HAP-1 (cell line): ENCODE measurements around the gene PRKG2.
"Not testable (repeated sequence)": the region's sequence is repeated elsewhere in the genome, so short reads cannot be mapped to it uniquely, and the experiment has no call there.

Experiments used
- DNase-seq, 2 experiments: peaks; one replicate each; pipeline ENCODE4 v3.0.0-alpha.2; 2016 to 2020; ENCODE audit warnings: low spot score in 2 of 2
- H3K27me3 ChIP-seq: fragments of 250-450 bp; sonication (Bioruptor Pico); 2 replicates; pipeline ENCODE4 v1.5.1; 2020; ENCODE audit warnings: low read depth, mild to moderate bottlenecking, moderate library complexity
- H3K36me3 ChIP-seq: fragments of 250-450 bp; sonication (Bioruptor Pico); replicated peaks from 2 replicates; pipeline ENCODE4 v1.5.1; 2020; ENCODE audit warnings: mild to moderate bottlenecking
- H3K4me1 ChIP-seq: fragments of 250-450 bp; sonication (Bioruptor Pico); 2 replicates; pipeline ENCODE4 v1.5.1; 2020; ENCODE audit warnings: mild to moderate bottlenecking
- H3K4me3 ChIP-seq: fragments of 250-450 bp; sonication (Bioruptor Pico); 2 replicates; pipeline ENCODE4 v1.5.1; 2020; ENCODE audit warnings: mild to moderate bottlenecking, moderate library complexity
- H3K9me3 ChIP-seq: fragments of 250-450 bp; sonication (Bioruptor Pico); 2 replicates; pipeline ENCODE4 v1.5.1; 2020; ENCODE audit warnings: mild to moderate bottlenecking, moderate library complexity
- in situ Hi-C: fragments of 300-500 bp; cut with MboI; formaldehyde crosslinking; loops from 3 replicates; pipeline ENCODE4 v1.14.3; 2020; ENCODE audit warnings: low sequenced_read_pairs, inconsistent platforms, mixed read lengths

The PRKG2 gene

GRCh38 chr4:81227138-81227537, 12.1 kb upstream of the PRKG2 start:
- no peaks in the 10 kb centered on the region for H3K9me3 ChIP-seq
- H3K4me3 ChIP-seq: no peak overlapping the region
- no peaks in the 10 kb centered on the region for H3K36me3 ChIP-seq
- H3K4me1 ChIP-seq: no peaks in the 10 kb centered on the region; the same call in 1 of the 2 replicates
- DNase-seq: no peak
- in situ Hi-C loops: no loop called here
- no peaks in the 10 kb centered on the region for H3K27me3 ChIP-seq

- Histone ChIP-seq H3K36me3 (no peaks in the 10 kb centered on the region), H3K27me3 (no peaks in the 10 kb centered on the region), H3K4me1 (no peaks in the 10 kb centered on the region; the same call in 1 of the 2 replicates), H3K9me3 (no peaks in the 10 kb centered on the region), H3K4me3 (no peak overlapping the region)
- in situ Hi-C loops: no loop called here
- no peak for DNase-seq
Observed at GRCh38 chr4:81225252-81225651, 10.2 kb upstream of the PRKG2 start.

GRCh38 chr4:81222082-81222472, 7.1 kb upstream of the PRKG2 start:
- DNase-seq, H3K4me3 ChIP-seq, H3K36me3 ChIP-seq, in situ Hi-C loops, H3K4me1 ChIP-seq, H3K9me3 ChIP-seq, H3K27me3 ChIP-seq: not testable (repeated sequence)

GRCh38 chr4:81221303-81222081, 6.5 kb upstream of the PRKG2 start:
- Histone ChIP-seq H3K27me3 (peaks cover 2% of the 10 kb centered on the region; the same call in 1 of the 2 replicates), H3K4me3 (no peak overlapping the region), H3K4me1 (no peaks in the 10 kb centered on the region), H3K9me3 (no peaks in the 10 kb centered on the region), H3K36me3 (no peaks in the 10 kb centered on the region)
- no peak for DNase-seq
- in situ Hi-C loops: no loop called here

GRCh38 chr4:81220271-81220670, 5.2 kb upstream of the PRKG2 start:
- Histone ChIP-seq H3K4me3 (no peak overlapping the region), H3K36me3 (no peaks in the 10 kb centered on the region), H3K27me3 (peaks cover 14% of the 10 kb centered on the region), H3K9me3 (no peaks in the 10 kb centered on the region), H3K4me1 (no peaks in the 10 kb centered on the region)
- no peak for DNase-seq
- in situ Hi-C loops: no loop called here

GRCh38 chr4:81218206-81218605, 3.2 kb upstream of the PRKG2 start:
- in situ Hi-C loops: no loop called here
- H3K9me3 ChIP-seq: no peaks in the 10 kb centered on the region
- H3K4me3 ChIP-seq: no peak overlapping the region
- peaks cover 35% of the 10 kb centered on the region for H3K27me3 ChIP-seq
- no peaks in the 10 kb centered on the region for H3K4me1 ChIP-seq
- H3K36me3 ChIP-seq: no peaks in the 10 kb centered on the region
- no peak for DNase-seq

GRCh38 chr4:81217779-81218178, 2.8 kb upstream of the PRKG2 start:
- no peaks in the 10 kb centered on the region for H3K9me3 ChIP-seq
- H3K4me3 ChIP-seq: no peak overlapping the region
- in situ Hi-C loops: no loop called here
- peaks cover 39% of the 10 kb centered on the region for H3K27me3 ChIP-seq
- H3K36me3 ChIP-seq: no peaks in the 10 kb centered on the region
- no peak for DNase-seq
- H3K4me1 ChIP-seq: no peaks in the 10 kb centered on the region

GRCh38 chr4:81215931-81216330, 909 bp upstream of the PRKG2 start:
- no peak for DNase-seq
- Histone ChIP-seq H3K36me3 (no peaks in the 10 kb centered on the region), H3K4me1 (no peaks in the 10 kb centered on the region), H3K4me3 (no peak overlapping the region), H3K9me3 (no peaks in the 10 kb centered on the region), H3K27me3 (peaks cover 41% of the 10 kb centered on the region)
- in situ Hi-C loops: no loop called here

- H3K4me3 ChIP-seq: no peak overlapping the region
- no peaks in the 10 kb centered on the region for H3K4me1 ChIP-seq
- no peaks in the 10 kb centered on the region for H3K9me3 ChIP-seq
- no peaks in the 10 kb centered on the region for H3K36me3 ChIP-seq
- H3K27me3 ChIP-seq: peaks cover 41% of the 10 kb centered on the region
- DNase-seq: no peak
- in situ Hi-C loops: no loop called here
Observed at GRCh38 chr4:81214144-81214880, 710 bp downstream of the PRKG2 start.

GRCh38 chr4:81213671-81214070, 1.4 kb downstream of the PRKG2 start:
- no peak for DNase-seq
- in situ Hi-C loops: no loop called here
- Histone ChIP-seq H3K4me3 (no peak overlapping the region), H3K36me3 (no peaks in the 10 kb centered on the region), H3K27me3 (peaks cover 41% of the 10 kb centered on the region), H3K4me1 (no peaks in the 10 kb centered on the region), H3K9me3 (no peaks in the 10 kb centered on the region)

- H3K27me3 ChIP-seq: peaks cover 41% of the 10 kb centered on the region
- no peaks in the 10 kb centered on the region for H3K4me1 ChIP-seq
- no peak overlapping the region for H3K4me3 ChIP-seq
- no peaks in the 10 kb centered on the region; the same call in 1 of the 2 replicates for H3K9me3 ChIP-seq
- in situ Hi-C loops: no loop called here
- no peak for DNase-seq
- H3K36me3 ChIP-seq: no peaks in the 10 kb centered on the region
Observed at GRCh38 chr4:81211956-81212355, 3.1 kb downstream of the PRKG2 start.

GRCh38 chr4:81207828-81208227, 7.2 kb downstream of the PRKG2 start:
- Histone ChIP-seq H3K36me3 (no peaks in the 10 kb centered on the region), H3K4me1 (no peaks in the 10 kb centered on the region), H3K27me3 (peaks cover 2% of the 10 kb centered on the region), H3K4me3 (no peak overlapping the region), H3K9me3 (no peaks in the 10 kb centered on the region; the same call in 1 of the 2 replicates)
- in situ Hi-C loops: no loop called here
- no peak for DNase-seq

- Histone ChIP-seq H3K4me1 (no peaks in the 10 kb centered on the region), H3K27me3 (no peaks in the 10 kb centered on the region), H3K36me3 (no peaks in the 10 kb centered on the region), H3K4me3 (no peak overlapping the region), H3K9me3 (no peaks in the 10 kb centered on the region; the same call in 1 of the 2 replicates)
- no peak for DNase-seq
- in situ Hi-C loops: no loop called here
Observed at GRCh38 chr4:81205302-81205701, 9.7 kb downstream of the PRKG2 start.

GRCh38 chr4:81204571-81204970, 10.5 kb downstream of the PRKG2 start:
- in situ Hi-C loops: no loop called here
- Histone ChIP-seq H3K36me3 (no peaks in the 10 kb centered on the region), H3K4me1 (no peaks in the 10 kb centered on the region), H3K27me3 (no peaks in the 10 kb centered on the region), H3K4me3 (no peak overlapping the region), H3K9me3 (no peaks in the 10 kb centered on the region; the same call in 1 of the 2 replicates)
- no peak for DNase-seq
